GM12878 (cell line): ENCODE data around the gene PI3. TPM values are rescaled to one million over a fixed set of nuclear protein-coding genes. Genes with fewer than 3 reads are reported as not detected.

Source experiments
- ATAC-seq: fragments of 200-7000 bp; cut with Tn5 transposase; 3 replicates; pipeline ENCODE4 v1.9.1; 2020; ENCODE audit warnings: mild to moderate bottlenecking, moderate library complexity
- BruUV-seq: library from RNA; stranded (reverse); fragments of 400-500 nt; replicated peaks from 2 replicates; lab custom pipeline; 2021; lab: Mats Ljungman, UMichigan
- CTCF ChIA-PET: fragments of 300-600 bp; sonication (Branson Sonifier 250); formaldehyde crosslinking; extraction: SDS; loops from one replicate; lab custom pipeline; 2021; ENCODE audit warnings: inconsistent platforms; lab: Yijun Ruan, JAX
- POLR2A ChIA-PET: fragments of 350-600 bp; formaldehyde crosslinking; extraction: SDS; loops from one replicate; lab custom pipeline; 2021; ENCODE audit warnings: inconsistent platforms; lab: Charles Lee
- RAD21 ChIA-PET: fragments of 300-600 bp; sonication (Branson Sonifier 250); formaldehyde crosslinking; loops from one replicate; lab custom pipeline; 2023; ENCODE audit warnings: antibody characterized with exemption; ENCODE audit not compliant: unreplicated experiment; lab: Charles Lee
- SMC1A ChIA-PET: fragments of 300-600 bp; sonication (Branson Sonifier 250); formaldehyde crosslinking; loops from one replicate; lab custom pipeline; 2023; ENCODE audit not compliant: unreplicated experiment, uncharacterized antibody; lab: Charles Lee
- DNase-seq: peaks from one replicate; pipeline ENCODE4 v3.0.0-alpha.2; 2011; ENCODE audit warnings: low read depth, low spot score
- FAIRE-seq: peaks from 3 replicates; lab custom pipeline; 2011; peaks lifted over from hg19 to GRCh38; lab: Jason Lieb, UNC
- H2AFZ ChIP-seq: 2 replicates; pipeline ENCODE4 v1.6.0; 2011; ENCODE audit warnings: low read depth, low read length, control low read depth; ENCODE audit not compliant: control insufficient read depth
- H3K27ac ChIP-seq: 2 replicates; pipeline ENCODE4 v1.5.1; 2011; ENCODE audit warnings: control low read depth; ENCODE audit not compliant: control insufficient read depth, insufficient read depth
- H3K27me3 ChIP-seq, 2 experiments: replicated peaks in 1 of 2; 2 replicates each; pipeline versions ENCODE4 v1.6.0 to v1.6.1; 2011; ENCODE audit warnings: low read length in 1 of 2; ENCODE audit not compliant: control insufficient read depth in 2 of 2, insufficient read depth in 2 of 2
- H3K36me3 ChIP-seq, 2 experiments: 2 replicates each; pipeline ENCODE4 v1.5.1; 2011; ENCODE audit warnings: low read length in 1 of 2; ENCODE audit not compliant: control insufficient read depth in 2 of 2, insufficient read depth in 2 of 2
- H3K4me1 ChIP-seq: 2 replicates; pipeline ENCODE4 v1.6.1; 2011; ENCODE audit warnings: mild to moderate bottlenecking, low read length, moderate library complexity, mixed read lengths; ENCODE audit not compliant: control insufficient read depth, insufficient read depth
- H3K4me2 ChIP-seq: 2 replicates; pipeline ENCODE4 v1.6.0; 2011; ENCODE audit warnings: control low read depth; ENCODE audit not compliant: control insufficient read depth, insufficient read depth
- H3K4me3 ChIP-seq: fragments of 200-600 bp; sonication (generic); 2 replicates; pipeline ENCODE4 v1.5.1; 2016
- H3K79me2 ChIP-seq: 2 replicates; pipeline ENCODE4 v1.6.0; 2011; ENCODE audit warnings: low read length; ENCODE audit not compliant: control insufficient read depth, insufficient read depth
- H3K9ac ChIP-seq: 2 replicates; pipeline ENCODE4 v1.8.0; 2011; ENCODE audit warnings: low read length, control low read depth, mixed read lengths; ENCODE audit not compliant: control insufficient read depth, insufficient read depth
- H3K9me3 ChIP-seq: replicated peaks from 3 replicates; pipeline ENCODE4 v1.5.1; 2011; ENCODE audit warnings: mild to moderate bottlenecking, low read length; ENCODE audit not compliant: control insufficient read depth, insufficient read depth
- H4K20me1 ChIP-seq: 2 replicates; pipeline ENCODE4 v1.6.0; 2011; ENCODE audit not compliant: control insufficient read depth, insufficient read depth
- KAT2A ChIP-seq: conservative IDR thresholded peaks from 2 replicates; pipeline ENCODE4 v1.6.1; 2011; ENCODE audit warnings: low read depth, low read length; ENCODE audit not compliant: control insufficient read depth
- MEF2A ChIP-seq: IDR thresholded peaks from 2 replicates; pipeline ENCODE4 v1.6.1; 2011; ENCODE audit warnings: low read depth, mild to moderate bottlenecking, low read length, moderate library complexity; ENCODE audit not compliant: insufficient read depth
- NFYA ChIP-seq: IDR thresholded peaks from 2 replicates; pipeline ENCODE4 v1.6.1; 2011; ENCODE audit warnings: low read depth, mild to moderate bottlenecking, low read length, improper control_type of control experiment, borderline replicate concordance
- NR2C1 ChIP-seq: fragments of 450-650 bp; IDR thresholded peaks from 2 replicates; pipeline ENCODE4 v1.6.1; 2017; ENCODE audit warnings: antibody characterized with exemption, mild to moderate bottlenecking, moderate library complexity
- PAX5 ChIP-seq: IDR thresholded peaks from 2 replicates; pipeline ENCODE4 v1.6.1; 2011; ENCODE audit warnings: low read depth, low read length, borderline replicate concordance
- POLR2AphosphoS2 ChIP-seq: IDR thresholded peaks from 2 replicates; pipeline ENCODE4 v1.6.1; 2011; ENCODE audit warnings: low read depth, mild to moderate bottlenecking, low read length, improper control_type of control experiment, moderate library complexity
- RBBP5 ChIP-seq: fragments of 200-600 bp; sonication (generic); conservative IDR thresholded peaks from 2 replicates; pipeline ENCODE4 v1.6.1; 2016
- RUNX3 ChIP-seq: IDR thresholded peaks from 2 replicates; pipeline ENCODE4 v1.6.1; 2012; ENCODE audit warnings: low read length, inconsistent platforms
- TCF3 ChIP-seq: IDR thresholded peaks from 2 replicates; pipeline ENCODE4 v1.6.1; 2012; ENCODE audit warnings: low read depth, mild to moderate bottlenecking, low read length, borderline replicate concordance; ENCODE audit not compliant: insufficient read depth
- YBX1 ChIP-seq: fragments of 450-650 bp; IDR thresholded peaks from 2 replicates; pipeline ENCODE4 v1.6.1; 2016; ENCODE audit warnings: antibody characterized with exemption
- ZNF217 ChIP-seq: fragments of 450-650 bp; IDR thresholded peaks from 2 replicates; pipeline ENCODE4 v1.6.1; 2017; ENCODE audit warnings: antibody characterized with exemption, mild to moderate bottlenecking
- WGBS: methylation state at CpG from one replicate; pipeline ENCODE4 v1.1.6; 2016; ENCODE audit warnings: low lambda C conversion rate; ENCODE audit not compliant: insufficient replicate concordance, insufficient coverage; ENCODE audit errors: missing lambda C conversion rate; 5-methylcytosine and 5-hydroxymethylcytosine counted together
- in situ Hi-C: fragments of 300-500 bp; cut with MboI; formaldehyde crosslinking; loops from 9 replicates; pipeline ENCODE4 v1.14.3; 2018; ENCODE audit warnings: mixed read lengths
- intact Hi-C: fragments of 100-400 bp; cut with micrococcal nuclease; formaldehyde crosslinking; loops from one replicate; pipeline ENCODE4 v1.14.2; 2022; ENCODE audit not compliant: unreplicated experiment
- polyA plus RNA-seq, 11 experiments: library from polyadenylated mRNA; depleted of rRNA in 4 of 11; unstranded in 6 of 11; stranded (reverse) in 5 of 11; fragments of >200 nt; fragmentation: Nextera tagmentation in 4 of 11; fragmentation: Illumina TruSeq in 1 of 11; extraction: Ambion mirVana in 4 of 11; extraction: Trizol in 1 of 11; gene quantifications; 1 replicate in 1 of 11; 2 replicates in 10 of 11; pipeline versions ENCODE4 v1.2.1 to v1.2.3, GENCODE V29; 2011 to 2016; ENCODE audit warnings: inconsistent platforms in 2 of 11, missing spikeins in 2 of 11, low read depth in 1 of 11
- total RNA-seq, 4 experiments: library from RNA; depleted of rRNA in 3 of 4; stranded (reverse); fragments of >200 nt in 3 of 4; fragmentation: Illumina TruSeq in 1 of 4; extraction: Trizol in 1 of 4; gene quantifications; 2 replicates each; pipeline versions ENCODE4 v1.2.1 to v1.2.3, GENCODE V29; 2013 to 2021
- TF ChIP-seq, protein P1 (sequence below): fragments of 450-650 bp; formaldehyde crosslinking; IDR thresholded peaks from 2 replicates; pipeline ENCODE4 v1.5.0; 2022; ENCODE audit warnings: mild to moderate bottlenecking, missing genetic modification characterization
- TF ChIP-seq, protein P2 (sequence below): fragments of 150-350 bp; IDR thresholded peaks from 2 replicates; pipeline ENCODE4 v1.6.1; 2014; ENCODE audit warnings: mild to moderate bottlenecking, low read depth, low read length

The PI3 gene
- total and polyA plus RNA-seq, 10 of the 15 experiments (the other 5 are each of a cell fraction or from before 2014, with no cell fraction given) = not detected

DNA sequence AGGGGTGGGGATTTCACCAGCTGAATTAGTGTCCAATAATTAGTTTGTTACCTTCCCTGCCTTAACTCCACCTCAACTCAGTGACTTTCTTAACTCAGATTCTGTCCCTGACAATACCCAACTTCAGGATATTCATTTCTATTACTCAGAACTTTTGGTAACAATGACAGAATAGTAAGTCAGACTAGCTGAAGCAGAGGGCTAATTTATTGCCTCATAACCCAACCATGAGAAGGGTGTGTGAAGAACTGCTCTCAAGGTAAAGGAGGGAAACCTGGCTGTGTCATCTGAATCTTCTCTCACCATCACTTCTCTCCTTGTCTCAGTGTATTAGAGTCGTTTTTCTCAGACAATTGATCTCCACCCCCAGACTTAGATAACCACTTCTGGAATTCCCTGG is 1.2 kb upstream of the PI3 start:
- Histone ChIP-seq H3K27ac (no peak overlapping the region), H3K4me2 (no peak overlapping the region), H3K4me1 (no peaks in the 10 kb centered on the region), H3K4me3 (no peak overlapping the region), H2AFZ (no peak overlapping the region), H3K9me3 (no peaks in the 10 kb centered on the region), H3K36me3 (no peaks in the 10 kb centered on the region), H3K27me3 (no peaks in the 10 kb centered on the region; a peak in 2 of 4 replicates), H3K79me2 (no peaks in the 10 kb centered on the region), H3K9ac (no peak overlapping the region), H4K20me1 (no peaks in the 10 kb centered on the region)
- TF ChIP-seq, protein P1, sequence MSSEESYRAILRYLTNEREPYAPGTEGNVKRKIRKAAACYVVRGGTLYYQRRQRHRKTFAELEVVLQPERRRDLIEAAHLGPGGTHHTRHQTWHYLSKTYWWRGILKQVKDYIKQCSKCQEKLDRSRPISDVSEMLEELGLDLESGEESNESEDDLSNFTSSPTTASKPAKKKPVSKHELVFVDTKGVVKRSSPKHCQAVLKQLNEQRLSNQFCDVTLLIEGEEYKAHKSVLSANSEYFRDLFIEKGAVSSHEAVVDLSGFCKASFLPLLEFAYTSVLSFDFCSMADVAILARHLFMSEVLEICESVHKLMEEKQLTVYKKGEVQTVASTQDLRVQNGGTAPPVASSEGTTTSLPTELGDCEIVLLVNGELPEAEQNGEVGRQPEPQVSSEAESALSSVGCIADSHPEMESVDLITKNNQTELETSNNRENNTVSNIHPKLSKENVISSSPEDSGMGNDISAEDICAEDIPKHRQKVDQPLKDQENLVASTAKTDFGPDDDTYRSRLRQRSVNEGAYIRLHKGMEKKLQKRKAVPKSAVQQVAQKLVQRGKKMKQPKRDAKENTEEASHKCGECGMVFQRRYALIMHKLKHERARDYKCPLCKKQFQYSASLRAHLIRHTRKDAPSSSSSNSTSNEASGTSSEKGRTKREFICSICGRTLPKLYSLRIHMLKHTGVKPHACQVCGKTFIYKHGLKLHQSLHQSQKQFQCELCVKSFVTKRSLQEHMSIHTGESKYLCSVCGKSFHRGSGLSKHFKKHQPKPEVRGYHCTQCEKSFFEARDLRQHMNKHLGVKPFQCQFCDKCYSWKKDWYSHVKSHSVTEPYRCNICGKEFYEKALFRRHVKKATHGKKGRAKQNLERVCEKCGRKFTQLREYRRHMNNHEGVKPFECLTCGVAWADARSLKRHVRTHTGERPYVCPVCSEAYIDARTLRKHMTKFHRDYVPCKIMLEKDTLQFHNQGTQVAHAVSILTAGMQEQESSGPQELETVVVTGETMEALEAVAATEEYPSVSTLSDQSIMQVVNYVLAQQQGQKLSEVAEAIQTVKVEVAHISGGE (CRISPR knock-in tag) = no peak
- TF ChIP-seq TCF3 (no peak), POLR2AphosphoS2 (no peak), YBX1 (no peak), MEF2A (no peak), RUNX3 (no peak), NR2C1 (no peak), ZNF217 (no peak), RBBP5 (no peak), NFYA (no peak), KAT2A (no peak), PAX5 (no peak)
- TF ChIP-seq, protein P2, sequence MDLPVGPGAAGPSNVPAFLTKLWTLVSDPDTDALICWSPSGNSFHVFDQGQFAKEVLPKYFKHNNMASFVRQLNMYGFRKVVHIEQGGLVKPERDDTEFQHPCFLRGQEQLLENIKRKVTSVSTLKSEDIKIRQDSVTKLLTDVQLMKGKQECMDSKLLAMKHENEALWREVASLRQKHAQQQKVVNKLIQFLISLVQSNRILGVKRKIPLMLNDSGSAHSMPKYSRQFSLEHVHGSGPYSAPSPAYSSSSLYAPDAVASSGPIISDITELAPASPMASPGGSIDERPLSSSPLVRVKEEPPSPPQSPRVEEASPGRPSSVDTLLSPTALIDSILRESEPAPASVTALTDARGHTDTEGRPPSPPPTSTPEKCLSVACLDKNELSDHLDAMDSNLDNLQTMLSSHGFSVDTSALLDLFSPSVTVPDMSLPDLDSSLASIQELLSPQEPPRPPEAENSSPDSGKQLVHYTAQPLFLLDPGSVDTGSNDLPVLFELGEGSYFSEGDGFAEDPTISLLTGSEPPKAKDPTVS = no peak
- POLR2A ChIA-PET = no interaction called here
- DNase-seq (no peak), FAIRE-seq (no peak), ATAC-seq (no peak)
- in situ Hi-C loops (no loop called here), intact Hi-C loops (no loop called here)
- SMC1A ChIA-PET = no interaction called here
- RAD21 ChIA-PET = no interaction called here
- 14% methylated on average over 1 of the region's 1 CpG for WGBS
- CTCF ChIA-PET = interaction anchor here (0.9 kb wide), 1 partner anchor 27 kb away, joined by 3 read pairs; no protein-coding TSS in a partner anchor
- BruUV-seq = no TSS peak
